Fibroblast of skin of right quadriceps (primary cell): ENCODE measurements around the gene OR5B21.
A peak's percentile ranks its signal among the peaks of the same experiment; 100 is the strongest.

Experiments used
- DNase-seq: peaks from one replicate; pipeline ENCODE4 v3.0.0-alpha.2; 2013

OR5B21 gene

GRCh38 chr11:58508005-58508404 is at the start of gene OR5B21:
Gene OR5B21, minus strand, starts transcription at chr11:58508105. Its CDS starts 0 bp downstream, at chr11:58508105.
- DNase-seq = no peak

DNA sequence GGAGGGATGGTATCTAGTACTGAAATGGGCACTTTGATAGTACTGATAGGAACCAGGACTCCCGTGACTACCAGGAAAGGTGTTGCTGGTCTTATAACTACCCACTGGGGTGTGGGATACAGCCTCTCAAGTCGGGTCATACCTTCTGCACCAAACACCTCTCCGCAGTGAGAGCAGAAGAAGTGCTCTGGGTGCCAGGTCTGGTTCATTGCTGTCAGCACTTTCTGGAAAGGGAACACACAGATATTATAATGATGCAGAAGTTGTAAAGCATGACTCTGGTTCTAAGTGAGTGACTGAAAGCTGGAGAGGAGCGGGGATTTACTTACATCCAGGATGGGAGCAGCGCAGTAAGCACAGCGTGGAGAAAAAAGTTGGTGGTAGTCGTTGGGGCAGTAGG is 41.7 kb upstream of the OR5B21 start:
- DNase-seq = no peak

- no peak for DNase-seq
These were observed 38.9 kb upstream of the OR5B21 start for GRCh38 chr11:58546841-58547240.

DNA sequence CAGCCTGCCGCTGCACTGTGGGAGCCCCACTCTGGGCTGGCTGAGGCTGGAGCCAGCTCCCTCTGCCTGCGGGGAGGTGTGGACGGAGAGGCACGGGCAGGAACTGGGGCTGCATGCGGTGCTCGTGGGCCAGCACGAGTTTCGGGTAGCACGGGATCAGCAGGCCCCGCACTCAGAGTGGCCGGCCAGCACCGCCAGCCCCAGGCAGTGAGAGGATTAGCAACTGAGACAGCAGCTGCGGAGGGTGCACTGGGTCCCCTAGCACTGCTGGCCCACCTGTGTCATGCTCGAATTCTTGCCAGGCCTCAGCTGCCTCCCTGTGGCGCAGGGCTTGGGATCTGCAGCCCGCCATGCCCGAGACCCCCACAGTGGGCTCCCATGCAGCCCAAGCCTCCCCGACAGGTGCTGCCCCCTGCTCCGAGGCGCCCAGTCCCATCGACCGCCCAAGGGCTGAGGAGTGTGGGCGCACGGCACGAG is 24.0 kb upstream of the OR5B21 start:
- no peak for DNase-seq

GRCh38 chr11:58530236-58530635 is 22.3 kb upstream of the OR5B21 start:
- no peak for DNase-seq

- DNase-seq = no peak
These were observed 19.5 kb upstream of the OR5B21 start for GRCh38 chr11:58527429-58527828.

- DNase-seq = no peak
These were observed 18.8 kb upstream of the OR5B21 start for GRCh38 chr11:58526721-58527120.

DNA sequence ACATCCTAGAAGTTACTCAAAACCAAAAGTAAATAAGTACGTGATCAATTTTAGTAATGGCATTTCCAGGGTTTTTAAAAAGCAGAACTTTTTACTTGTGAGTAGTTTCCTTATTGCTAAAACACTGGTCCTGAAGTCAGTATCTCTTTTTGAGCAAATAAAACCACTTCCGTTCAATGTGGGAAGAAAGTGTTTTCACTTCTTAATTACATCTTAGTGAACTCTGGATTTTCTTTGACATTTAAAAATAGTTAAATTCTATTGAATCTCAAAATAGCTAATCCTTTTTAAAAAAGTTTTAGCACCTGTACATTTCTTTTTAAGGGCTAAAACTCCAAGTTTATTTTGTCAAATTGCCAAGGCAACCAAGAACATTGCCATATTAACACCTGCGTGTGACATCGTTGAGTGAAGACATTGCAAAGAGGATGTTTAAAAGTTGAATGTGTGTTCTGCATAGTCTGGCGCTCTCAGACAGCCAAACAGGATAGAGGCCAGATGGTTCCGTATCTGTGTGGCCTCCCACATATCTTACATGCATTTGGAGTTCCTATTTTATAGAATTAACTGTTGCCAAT is 17.2 kb upstream of the OR5B21 start:
- no peak for DNase-seq

DNA sequence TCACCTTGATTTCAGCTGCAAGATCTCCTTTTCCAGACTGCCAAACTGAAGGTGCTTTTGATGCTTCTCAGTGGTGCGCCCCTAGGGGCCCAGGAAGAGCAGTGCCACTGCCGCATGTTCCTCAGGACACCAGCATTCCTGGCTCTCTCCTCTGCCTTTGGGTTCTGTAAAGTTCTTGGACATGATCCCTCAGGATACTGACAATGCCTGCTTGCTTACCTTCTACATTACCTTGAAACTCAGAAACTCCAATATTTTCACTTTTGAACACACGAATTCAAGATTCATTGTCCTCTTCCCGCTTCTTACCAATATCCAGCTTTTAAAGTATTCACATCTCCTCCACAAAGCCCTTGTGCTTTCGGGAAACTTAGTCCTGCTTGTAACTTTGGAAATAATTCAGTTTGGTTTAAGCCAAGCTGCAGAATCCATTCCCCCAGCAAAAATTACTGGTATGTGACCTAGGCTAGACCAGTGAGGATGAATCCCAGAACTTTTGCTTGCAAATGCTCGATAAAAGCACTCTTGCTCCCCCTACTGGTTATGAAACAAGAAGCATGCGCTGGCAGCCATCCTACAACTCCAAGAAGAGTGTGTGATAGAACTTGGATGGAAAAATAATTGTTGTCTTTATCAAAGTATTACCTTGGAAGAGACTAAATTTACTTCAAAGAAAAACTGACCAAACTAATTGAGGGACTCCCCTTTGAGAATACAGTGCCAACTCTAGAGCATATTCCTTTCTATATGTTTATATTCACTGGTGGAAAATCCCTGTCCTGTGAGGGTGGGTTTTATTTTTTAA is 16.5 kb upstream of the OR5B21 start:
- peak; percentile 72 for DNase-seq

GRCh38 chr11:58513747-58514367 is 6.0 kb upstream of the OR5B21 start:
- DNase-seq = peak; percentile 53

DNA sequence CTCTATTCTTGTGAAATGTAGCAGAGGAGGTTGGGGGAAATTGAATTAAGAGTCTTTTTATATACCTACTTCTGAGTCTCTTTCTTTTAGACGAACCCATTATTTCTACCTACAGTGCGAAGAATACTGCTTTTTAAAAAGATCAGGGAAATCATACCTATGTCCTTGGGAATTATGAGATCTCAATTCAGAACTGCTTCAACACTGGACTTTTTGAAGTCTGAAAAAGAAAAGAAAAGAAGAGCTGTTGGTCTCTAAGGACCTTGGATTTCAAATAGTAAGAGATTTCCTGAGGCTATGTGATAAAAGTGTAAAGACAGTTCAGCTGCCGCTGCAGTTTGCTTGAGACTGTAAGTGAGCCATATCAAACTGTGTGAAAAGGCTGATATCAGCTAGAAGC is 3.7 kb upstream of the OR5B21 start:
- DNase-seq = no peak

DNA sequence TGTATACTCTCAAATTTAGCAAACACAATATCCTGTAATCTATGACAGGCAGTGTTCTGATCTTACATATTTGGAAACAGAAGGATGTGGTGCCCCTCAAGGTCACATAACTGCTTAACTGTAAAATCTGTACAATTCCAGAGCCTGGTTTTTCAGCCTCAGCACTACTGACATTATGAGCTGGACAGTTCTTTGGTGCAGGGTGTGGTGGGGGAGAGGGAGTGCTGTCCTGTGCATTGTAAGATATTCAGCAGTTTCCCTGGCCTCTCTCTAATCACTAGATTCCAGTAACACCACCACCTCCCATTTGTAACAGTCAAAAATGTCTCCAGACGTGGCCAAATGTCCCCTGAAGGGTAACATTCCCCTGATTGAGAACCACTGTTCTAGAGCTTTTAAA is 1.8 kb upstream of the OR5B21 start:
- DNase-seq = no peak

DNA sequence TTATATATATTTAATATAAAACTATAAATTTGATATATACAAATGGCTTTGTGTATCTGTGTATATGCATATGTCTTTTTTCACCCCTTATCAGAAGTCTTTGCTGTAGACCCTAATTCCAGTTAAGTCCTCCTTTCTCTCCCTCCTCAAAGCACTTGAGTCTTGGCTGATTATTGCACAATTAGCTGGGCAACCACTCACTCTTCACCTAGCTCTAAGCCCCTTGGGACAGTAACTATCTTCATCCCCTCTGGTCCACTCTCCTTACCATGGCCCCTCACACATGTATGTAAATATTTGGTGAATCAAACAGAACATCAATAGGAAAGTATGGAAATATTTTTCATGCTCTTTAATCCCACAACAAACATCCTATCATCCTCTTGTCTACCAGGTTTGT is 909 bp upstream of the OR5B21 start:
- no peak for DNase-seq

DNA sequence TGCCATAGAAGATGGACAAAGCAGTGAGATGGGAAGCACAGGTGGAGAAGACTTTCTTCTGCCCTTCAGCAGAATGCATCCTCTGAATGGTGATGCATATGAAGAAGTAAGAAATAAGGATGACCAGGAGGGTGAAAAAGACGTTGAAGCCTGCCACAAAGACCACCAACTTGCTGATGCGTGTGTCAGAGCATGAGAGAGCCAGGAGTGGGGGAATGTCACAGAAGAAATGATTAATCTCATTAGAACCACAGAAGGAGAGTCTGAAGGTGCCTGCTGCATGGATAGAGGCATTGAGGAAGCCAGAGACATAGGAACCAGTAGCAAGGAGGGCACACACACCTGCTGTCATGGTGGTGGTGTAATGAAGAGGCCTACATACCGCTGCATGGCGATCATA is 550 bp downstream of the OR5B21 start:
- DNase-seq = no peak

DNA sequence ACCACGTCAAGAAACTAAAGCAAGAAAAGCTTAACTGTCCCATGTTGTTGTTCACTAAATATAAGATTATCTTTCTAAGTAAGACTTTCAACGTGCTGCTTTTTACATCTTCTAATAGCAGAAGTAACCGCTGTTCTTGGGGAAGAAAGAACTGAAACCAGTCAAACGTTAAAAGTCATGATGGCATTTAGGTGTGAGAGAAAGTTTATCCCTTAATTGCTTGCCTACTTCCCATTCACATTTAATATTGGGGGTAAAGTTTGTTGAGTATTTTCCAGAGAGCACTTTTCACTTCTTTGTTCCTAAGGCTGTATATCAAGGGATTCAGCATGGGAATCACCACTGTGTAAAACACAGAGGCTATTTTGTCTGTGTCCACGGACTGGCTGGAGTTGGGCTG is 970 bp downstream of the OR5B21 start:
- DNase-seq = no peak

GRCh38 chr11:58505849-58506248 is 2.1 kb downstream of the OR5B21 start:
- DNase-seq = no peak

- no peak for DNase-seq
These were observed 3.7 kb downstream of the OR5B21 start for GRCh38 chr11:58504232-58504631.

- peak; percentile 7 for DNase-seq
These were observed 4.5 kb downstream of the OR5B21 start for GRCh38 chr11:58503361-58503856.

DNA sequence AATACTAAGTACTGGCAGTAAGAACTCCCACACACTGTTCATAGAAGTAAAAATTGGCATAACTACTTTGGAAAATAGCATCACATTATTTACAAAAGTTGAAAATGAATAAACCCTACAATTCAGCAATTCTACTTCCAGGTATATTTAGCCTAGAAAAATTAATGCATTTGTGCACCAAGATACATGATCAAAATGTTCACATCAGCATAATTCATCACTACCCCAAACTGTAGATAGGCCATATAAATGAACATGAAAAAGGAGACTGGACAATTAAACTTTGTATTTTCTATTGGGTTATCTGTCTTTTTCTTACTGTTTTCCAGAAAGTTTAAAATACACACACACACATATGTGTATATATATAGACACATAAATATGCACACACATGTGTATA is 5.9 kb downstream of the OR5B21 start:
- no peak for DNase-seq

- DNase-seq = no peak
These were observed 9.4 kb downstream of the OR5B21 start for GRCh38 chr11:58498464-58498863.

GRCh38 chr11:58497951-58498350 is 10.0 kb downstream of the OR5B21 start:
- no peak for DNase-seq

- DNase-seq = no peak
These were observed 12.0 kb downstream of the OR5B21 start for GRCh38 chr11:58495906-58496305.

DNA sequence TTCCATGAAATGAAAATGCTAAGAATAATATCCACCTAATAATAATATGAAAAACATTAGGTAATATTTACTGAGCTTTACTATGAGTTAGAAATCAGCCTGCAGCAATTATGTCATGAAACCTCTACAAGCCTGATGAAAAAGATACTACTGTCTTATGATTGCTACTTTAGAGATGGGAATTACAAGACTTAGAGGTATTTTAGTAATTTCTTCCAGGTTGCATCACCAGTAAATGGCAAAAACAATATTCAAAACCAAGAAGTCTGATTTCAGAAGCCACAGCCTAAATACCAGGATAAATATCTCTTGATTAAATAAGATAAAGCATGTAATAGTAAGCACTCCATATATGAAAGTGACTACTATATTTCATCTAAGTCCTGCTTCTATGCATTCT is 13.8 kb downstream of the OR5B21 start:
- DNase-seq = peak; percentile 19

- DNase-seq = peak; percentile 2
These were observed 14.2 kb downstream of the OR5B21 start for GRCh38 chr11:58493676-58494075.
